Measurements from ENCODE around the gene HOXB3.

HOXB3 gene

GRCh38 chr17:48619826-48620449, 29.9 kb upstream of the HOXB3 start:
- Mint-ChIP-seq H3K4me1 (peaks cover 12 to 33% of the 10 kb centered on the region in 2 donors), H3K9me3 (no peaks in the 10 kb centered on the region), H3K4me3 (peak overlapping the region in 1 of 2 donors; percentile 49), H3K27ac (peak overlapping the region; percentile 92), H3K36me3 (peaks cover 0 to 3% of the 10 kb centered on the region in 2 donors), H3K27me3 (peaks cover 74 to 96% of the 10 kb centered on the region in 2 donors)
- ATAC-seq (replicated peaks) (no peak), DNase-seq (no peak)

- H3K4me1 Mint-ChIP-seq, result peaks cover 21 to 49% of the 10 kb centered on the region in 2 donors
- H3K4me3 Mint-ChIP-seq, result peak overlapping the region; percentile 12 to 44
- DNase-seq, result peak; percentile 70
- peak; percentile 55 to 63 for ATAC-seq (replicated peaks)
- no peaks in the 10 kb centered on the region for H3K9me3 Mint-ChIP-seq
- H3K27me3 Mint-ChIP-seq, result peaks cover 85 to 97% of the 10 kb centered on the region in 2 donors
- peak overlapping the region; percentile 73 for H3K27ac Mint-ChIP-seq
- peaks cover 0 to 7% of the 10 kb centered on the region in 2 donors for H3K36me3 Mint-ChIP-seq
Measured at GRCh38 chr17:48618256-48618896, 28.3 kb upstream of the HOXB3 start.

- Mint-ChIP-seq H3K4me3 (no peak overlapping the region), H3K27me3 (peaks cover 84 to 97% of the 10 kb centered on the region in 2 donors), H3K36me3 (peaks cover 0 to 7% of the 10 kb centered on the region in 2 donors), H3K27ac (peak overlapping the region; percentile 73), H3K9me3 (no peaks in the 10 kb centered on the region), H3K4me1 (peaks cover 25 to 56% of the 10 kb centered on the region in 2 donors)
- ATAC-seq (replicated peaks), result no peak
- DNase-seq, result no peak
Measured at GRCh38 chr17:48617471-48618255, 27.6 kb upstream of the HOXB3 start.

- no peaks in the 10 kb centered on the region for H3K9me3 Mint-ChIP-seq
- H3K4me1 Mint-ChIP-seq, result peaks cover 29 to 64% of the 10 kb centered on the region in 2 donors
- no peak overlapping the region for H3K27ac Mint-ChIP-seq
- H3K36me3 Mint-ChIP-seq, result peaks cover 0 to 7% of the 10 kb centered on the region in 2 donors
- peaks cover 81 to 96% of the 10 kb centered on the region in 2 donors for H3K27me3 Mint-ChIP-seq
- ATAC-seq (replicated peaks) (no peak), DNase-seq (no peak)
- peak overlapping the region in 1 of 2 donors; percentile 26 for H3K4me3 Mint-ChIP-seq
Measured at GRCh38 chr17:48616717-48617470, 26.9 kb upstream of the HOXB3 start.

- peaks cover 0 to 7% of the 10 kb centered on the region in 2 donors for H3K36me3 Mint-ChIP-seq
- peaks cover 34 to 71% of the 10 kb centered on the region in 2 donors for H3K4me1 Mint-ChIP-seq
- H3K4me3 Mint-ChIP-seq, result peak overlapping the region in 1 of 2 donors; percentile 29
- peak overlapping the region; percentile 81 for H3K27ac Mint-ChIP-seq
- DNase-seq (no peak), ATAC-seq (replicated peaks) (no peak)
- H3K9me3 Mint-ChIP-seq, result no peaks in the 10 kb centered on the region
- peaks cover 81 to 96% of the 10 kb centered on the region in 2 donors for H3K27me3 Mint-ChIP-seq
Measured at GRCh38 chr17:48615963-48616716, 26.1 kb upstream of the HOXB3 start.

GRCh38 chr17:48615047-48615962, 25.3 kb upstream of the HOXB3 start, which contains the start of gene HOXB8:
Gene HOXB8, minus strand, starts transcription at chr17:48615292. Its CDS starts 588 bp downstream, at chr17:48614704.
- Mint-ChIP-seq H3K36me3 (peaks cover 2 to 7% of the 10 kb centered on the region in 2 donors), H3K4me1 (peaks cover 36 to 79% of the 10 kb centered on the region in 2 donors), H3K27me3 (peaks cover 77 to 96% of the 10 kb centered on the region in 2 donors), H3K4me3 (peak within 1 kb of the TSS; percentile 76 to 78), H3K27ac (peak within 1 kb of the TSS; percentile 92), H3K9me3 (no peaks in the 10 kb centered on the region)
- ATAC-seq (replicated peaks) (no peak), DNase-seq (no peak)

- DNase-seq (no peak), ATAC-seq (replicated peaks) (no peak)
- Mint-ChIP-seq H3K27me3 (peaks cover 72 to 96% of the 10 kb centered on the region in 2 donors), H3K4me3 (peak overlapping the region; percentile 76 to 78), H3K4me1 (peaks cover 34 to 71% of the 10 kb centered on the region in 2 donors), H3K9me3 (no peaks in the 10 kb centered on the region), H3K27ac (peak overlapping the region; percentile 93), H3K36me3 (peaks cover 2 to 7% of the 10 kb centered on the region in 2 donors)
Measured at GRCh38 chr17:48613862-48614694, 24.0 kb upstream of the HOXB3 start.

GRCh38 chr17:48612854-48613691, 23.0 kb upstream of the HOXB3 start:
- H3K36me3 Mint-ChIP-seq, result peaks cover 2 to 7% of the 10 kb centered on the region in 2 donors
- H3K27me3 Mint-ChIP-seq, result peaks cover 73 to 96% of the 10 kb centered on the region in 2 donors
- H3K27ac Mint-ChIP-seq, result peak overlapping the region; percentile 81
- peaks cover 30 to 61% of the 10 kb centered on the region in 2 donors for H3K4me1 Mint-ChIP-seq
- ATAC-seq (replicated peaks), result peak; percentile 43 to 59
- H3K9me3 Mint-ChIP-seq, result no peaks in the 10 kb centered on the region
- peak; percentile 25 for DNase-seq
- H3K4me3 Mint-ChIP-seq, result peak overlapping the region; percentile 84 to 93

GRCh38 chr17:48612456-48612853, 22.4 kb upstream of the HOXB3 start:
- ATAC-seq (replicated peaks) (peak in 1 of 2 donors; percentile 3), DNase-seq (no peak)
- H3K4me3 Mint-ChIP-seq, result peak overlapping the region; percentile 84 to 93
- H3K27me3 Mint-ChIP-seq, result peaks cover 73 to 96% of the 10 kb centered on the region in 2 donors
- H3K36me3 Mint-ChIP-seq, result peaks cover 2 to 7% of the 10 kb centered on the region in 2 donors
- H3K4me1 Mint-ChIP-seq, result peaks cover 30 to 57% of the 10 kb centered on the region in 2 donors
- H3K9me3 Mint-ChIP-seq, result no peaks in the 10 kb centered on the region
- peak overlapping the region; percentile 65 for H3K27ac Mint-ChIP-seq

- Mint-ChIP-seq H3K36me3 (peaks cover 2 to 7% of the 10 kb centered on the region in 2 donors), H3K27me3 (peaks cover 70 to 94% of the 10 kb centered on the region in 2 donors), H3K27ac (peak overlapping the region; percentile 9), H3K4me3 (peak overlapping the region; percentile 93 to 97), H3K4me1 (peaks cover 30 to 51% of the 10 kb centered on the region in 2 donors), H3K9me3 (no peaks in the 10 kb centered on the region)
- DNase-seq (no peak), ATAC-seq (replicated peaks) (no peak)
Measured at GRCh38 chr17:48611681-48612455, 21.8 kb upstream of the HOXB3 start.
